HFF-Myc (cell line): ENCODE measurements around the gene MAST4.

Source experiments
- DNase-seq: peaks from one replicate; pipeline ENCODE4 v3.0.0-alpha.2; 2011; ENCODE audit warnings: low read depth; ENCODE audit errors: extremely low read depth
- H3K4me3 ChIP-seq: replicated peaks from 2 replicates; pipeline ENCODE4 v1.5.1; 2011; ENCODE audit warnings: low read depth, mild to moderate bottlenecking, control low read depth, low read length
- TF ChIP-seq, protein P1 (sequence below): IDR thresholded peaks from 2 replicates; pipeline ENCODE4 v1.5.1; 2012; ENCODE audit warnings: mild to moderate bottlenecking, low read depth, low read length, control low read depth; ENCODE audit errors: missing control alignments

The MAST4 gene

DNA sequence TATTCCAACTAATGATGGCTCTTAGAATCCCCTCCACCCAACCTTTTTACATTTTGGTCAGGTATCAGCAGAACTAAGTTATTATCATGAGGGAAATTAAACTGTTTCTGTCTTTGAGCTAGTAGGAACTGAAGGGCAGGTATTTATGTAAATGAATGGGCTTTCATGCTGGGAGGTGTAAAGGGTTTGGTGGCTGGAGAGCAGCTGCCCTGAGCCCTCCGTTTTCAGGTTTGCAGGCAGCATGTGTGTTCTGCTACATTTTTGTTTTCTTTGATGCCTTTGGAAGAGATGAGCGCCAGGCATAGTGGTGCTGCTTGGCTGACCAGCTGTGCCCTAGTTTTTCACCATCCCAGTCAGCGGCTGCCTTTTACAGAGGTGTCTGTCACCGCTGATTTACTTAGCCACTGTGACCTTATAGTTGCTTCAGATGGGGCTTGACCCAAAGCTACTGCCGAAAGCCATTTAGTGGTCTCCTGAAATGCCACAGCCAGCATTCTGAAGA lies 231.9 kb downstream of the MAST4 start:
- DNase-seq: no peak
- TF ChIP-seq, protein P1, sequence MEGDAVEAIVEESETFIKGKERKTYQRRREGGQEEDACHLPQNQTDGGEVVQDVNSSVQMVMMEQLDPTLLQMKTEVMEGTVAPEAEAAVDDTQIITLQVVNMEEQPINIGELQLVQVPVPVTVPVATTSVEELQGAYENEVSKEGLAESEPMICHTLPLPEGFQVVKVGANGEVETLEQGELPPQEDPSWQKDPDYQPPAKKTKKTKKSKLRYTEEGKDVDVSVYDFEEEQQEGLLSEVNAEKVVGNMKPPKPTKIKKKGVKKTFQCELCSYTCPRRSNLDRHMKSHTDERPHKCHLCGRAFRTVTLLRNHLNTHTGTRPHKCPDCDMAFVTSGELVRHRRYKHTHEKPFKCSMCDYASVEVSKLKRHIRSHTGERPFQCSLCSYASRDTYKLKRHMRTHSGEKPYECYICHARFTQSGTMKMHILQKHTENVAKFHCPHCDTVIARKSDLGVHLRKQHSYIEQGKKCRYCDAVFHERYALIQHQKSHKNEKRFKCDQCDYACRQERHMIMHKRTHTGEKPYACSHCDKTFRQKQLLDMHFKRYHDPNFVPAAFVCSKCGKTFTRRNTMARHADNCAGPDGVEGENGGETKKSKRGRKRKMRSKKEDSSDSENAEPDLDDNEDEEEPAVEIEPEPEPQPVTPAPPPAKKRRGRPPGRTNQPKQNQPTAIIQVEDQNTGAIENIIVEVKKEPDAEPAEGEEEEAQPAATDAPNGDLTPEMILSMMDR: no peak
- H3K4me3 ChIP-seq: peak overlapping the region; percentile 23; the same call in 1 of the 2 replicates

DNA sequence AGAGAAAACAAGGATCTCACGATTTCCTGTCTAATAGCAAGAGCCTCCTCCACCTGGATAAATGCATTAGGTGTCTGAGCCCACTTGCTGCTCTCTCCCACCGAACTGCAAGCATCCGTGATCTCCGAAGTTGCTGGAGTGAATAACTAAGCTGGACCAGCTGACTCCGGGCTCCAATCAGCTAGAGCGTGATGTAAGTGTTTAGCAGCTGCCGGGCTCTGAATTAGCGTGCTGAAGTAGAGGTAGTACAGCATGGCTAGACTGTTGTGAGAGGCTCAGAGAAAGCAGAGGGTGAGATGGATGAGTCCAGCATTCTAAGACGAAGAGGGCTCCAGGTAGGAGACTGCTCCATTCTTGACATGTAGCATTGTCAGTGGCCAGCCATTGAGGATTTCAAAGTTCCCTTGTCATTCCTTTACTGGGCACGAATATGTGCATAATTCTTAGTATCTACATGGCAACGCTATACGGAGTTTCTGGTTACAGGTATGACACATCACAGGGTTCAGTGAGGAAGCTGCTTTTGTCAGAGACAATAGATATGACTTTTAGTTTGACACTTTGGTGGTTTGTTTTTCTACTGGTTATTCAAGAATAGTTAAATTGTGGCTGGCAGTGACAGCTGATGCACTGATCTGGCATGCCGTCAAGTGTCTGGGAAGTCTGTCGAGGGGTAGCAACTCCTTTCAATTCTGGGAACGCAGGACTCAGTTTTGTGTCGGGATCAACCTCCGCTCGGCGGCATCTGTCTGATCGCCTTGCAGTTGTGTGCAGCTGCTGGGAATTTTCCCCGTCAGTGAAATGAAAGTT lies 232.6 kb downstream of the MAST4 start:
- TF ChIP-seq, protein P1: no peak
- peak overlapping the region; percentile 23 for H3K4me3 ChIP-seq
- no peak for DNase-seq

DNA sequence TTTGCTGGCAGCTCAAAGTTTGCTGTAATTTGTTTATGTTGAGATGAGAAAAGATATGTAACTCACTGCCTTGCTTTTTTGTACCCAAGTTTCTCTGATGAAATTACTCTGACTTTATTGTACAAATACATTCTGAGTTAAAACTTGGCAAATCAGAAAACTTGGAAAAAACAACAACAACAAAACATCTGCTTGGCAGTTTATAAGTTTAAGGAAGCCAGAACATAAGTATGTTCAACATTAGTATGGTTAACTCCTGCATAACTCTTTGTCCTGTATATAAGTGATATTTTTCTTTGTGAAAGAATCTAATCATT lies 233.1 kb downstream of the MAST4 start:
- TF ChIP-seq, protein P1: no peak
- H3K4me3 ChIP-seq: peak overlapping the region; percentile 23
- no peak for DNase-seq

DNA sequence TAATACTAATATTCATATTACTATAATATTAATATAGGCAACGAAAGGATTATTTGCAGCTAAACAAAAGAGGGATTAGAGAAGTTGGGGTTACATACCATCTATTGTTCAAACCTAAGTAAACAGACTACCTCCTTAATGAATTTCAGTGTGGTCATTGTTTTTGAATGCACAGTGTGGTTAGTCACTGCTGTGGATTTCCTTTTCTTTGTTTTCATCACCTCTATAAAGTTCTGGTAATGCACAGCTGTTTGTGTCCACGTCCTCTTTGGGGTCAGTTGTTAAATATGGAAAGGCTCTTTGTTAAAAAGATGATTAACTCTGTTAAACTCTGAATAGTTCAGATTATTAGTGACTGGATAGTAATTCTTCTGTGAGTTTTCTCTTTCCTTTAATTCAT lies 233.6 kb downstream of the MAST4 start:
- TF ChIP-seq, protein P1: no peak
- no peak for DNase-seq
- no peak overlapping the region for H3K4me3 ChIP-seq

DNA sequence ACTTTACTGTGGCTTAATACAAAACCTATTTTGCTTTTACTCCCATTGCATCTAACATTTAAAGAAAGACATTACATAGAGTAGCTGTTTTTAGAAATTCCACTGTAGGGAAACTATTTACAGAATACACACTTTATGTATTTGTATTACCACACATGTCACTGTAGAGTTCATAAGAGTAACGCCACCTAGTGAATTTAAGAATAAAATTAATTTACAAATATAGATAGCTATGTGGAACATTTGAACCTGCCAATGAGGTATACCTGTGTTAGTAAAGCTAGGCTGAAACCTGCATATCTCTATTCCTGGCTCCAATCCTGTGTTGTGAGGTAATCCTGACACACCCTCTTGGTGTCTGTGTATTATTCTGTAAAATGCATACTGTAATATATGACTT lies 234.4 kb downstream of the MAST4 start:
- no peak overlapping the region for H3K4me3 ChIP-seq
- no peak for DNase-seq
- TF ChIP-seq, protein P1: no peak

DNA sequence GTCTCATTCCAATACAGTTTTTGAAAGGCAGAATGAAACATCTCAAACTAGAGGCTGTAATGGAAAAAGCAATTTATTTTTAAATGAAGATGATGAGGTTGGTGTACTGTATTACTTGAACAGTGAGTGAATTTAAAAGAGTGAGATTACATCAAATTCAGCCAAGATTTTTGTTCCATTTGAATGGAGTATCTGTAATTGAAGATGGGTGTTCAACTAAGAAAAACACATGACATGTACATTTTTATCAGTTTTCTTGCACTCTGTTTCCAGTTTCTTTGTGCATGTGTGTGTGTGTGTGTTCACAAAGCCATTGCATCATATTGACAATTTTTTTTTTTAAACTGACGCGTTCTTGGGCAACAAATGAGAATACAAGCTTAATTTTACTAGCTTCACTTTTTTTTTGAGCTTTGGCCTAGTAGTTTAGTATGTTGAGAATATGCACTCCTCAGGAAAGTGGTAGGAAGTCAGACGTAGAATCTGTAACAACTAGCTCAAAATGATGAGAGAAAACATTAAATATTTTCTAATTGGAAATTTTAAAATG lies 243.5 kb downstream of the MAST4 start:
- TF ChIP-seq, protein P1: no peak
- no peak for DNase-seq
- H3K4me3 ChIP-seq: no peak overlapping the region
